ENCODE measurements around the gene RFXAP. TPM values are rescaled to one million over a fixed set of nuclear protein-coding genes. Genes with fewer than 3 reads are reported as not detected.

Gene RFXAP
- total and polyA plus RNA-seq, 9 of the 15 experiments (the other 6 are each of a cell fraction or from before 2014, with no cell fraction given): 2.1 to 9.7 (median 2.9) TPM

- TF ChIP-seq ZBTB17 (CRISPR knock-in tag; IDR thresholded peaks at IDR 0.05): 0 out of 2 replicates have a peak, but pooled peaks have one; percentile 31
- TF ChIP-seq BCL6 (CRISPR knock-in tag; IDR thresholded peaks at IDR 0.05): 0 out of 2 replicates have a peak, but pooled peaks have one; percentile 48
- TF ChIP-seq MEF2D (tag; conservative IDR thresholded peaks at IDR 0.05; ENCODE audit: low read depth): peak; percentile 65
- TF ChIP-seq ERF (CRISPR knock-in tag; IDR thresholded peaks at IDR 0.05): 0 out of 2 replicates have a peak, but pooled peaks have one; percentile 47
- 0 out of 2 replicates have a peak, but pooled peaks have one; percentile 61 for TF ChIP-seq KLF6 (CRISPR knock-in tag; IDR thresholded peaks at IDR 0.05; ENCODE audit: borderline replicate concordance)
- no peak for TF ChIP-seq NR2C2 (CRISPR knock-in tag; IDR thresholded peaks at IDR 0.05)
- TF ChIP-seq NR2C2 (tag; IDR thresholded peaks at IDR 0.05): peak; percentile 26; the same call in 1 of the 2 replicates
- TF ChIP-seq ZNF134 (CRISPR knock-in tag; conservative IDR thresholded peaks at IDR 0.05): peak; percentile 59; the same call in 1 of the 2 replicates
- TF ChIP-seq ZNF79 (CRISPR knock-in tag; IDR thresholded peaks at IDR 0.05; ENCODE audit: low read depth): peak; percentile 30; the same call in 1 of the 2 replicates
- no peak for TF ChIP-seq RFX1 (IDR thresholded peaks at IDR 0.05)
- no peak for TF ChIP-seq NR4A1 (CRISPR knock-in tag; IDR thresholded peaks at IDR 0.05)
- peak; percentile 73 for TF ChIP-seq NR4A1 (tag; IDR thresholded peaks at IDR 0.05)
- peak; percentile 39; the same call in 1 of the 2 replicates for TF ChIP-seq DDX20 (tag; IDR thresholded peaks at IDR 0.05; ENCODE audit: low read depth)
- TF ChIP-seq ZNF76 (CRISPR knock-in tag; IDR thresholded peaks at IDR 0.05; ENCODE audit: borderline replicate concordance): 0 out of 2 replicates have a peak, but pooled peaks have one; percentile 81
- TF ChIP-seq PTRF (tag; IDR thresholded peaks at IDR 0.05): peak; percentile 63
- TF ChIP-seq ZNF766 (CRISPR knock-in tag; conservative IDR thresholded peaks at IDR 0.05): peak; percentile 35; the same call in 1 of the 2 replicates
- TF ChIP-seq SRF (CRISPR knock-in tag; IDR thresholded peaks at IDR 0.05): peak in 1 of 2 experiments; percentile 56; a peak in 1 of 4 replicates
- peak; percentile 43; the same call in 1 of the 2 replicates for TF ChIP-seq ZNF583 (CRISPR knock-in tag; IDR thresholded peaks at IDR 0.05)
- TF ChIP-seq ZNF589 (CRISPR knock-in tag; IDR thresholded peaks at IDR 0.05; ENCODE audit: low read depth): 0 out of 2 replicates have a peak, but pooled peaks have one; percentile 43
- 0 out of 2 replicates have a peak, but pooled peaks have one; percentile 53 for TF ChIP-seq GTF2A2 (tag; IDR thresholded peaks at IDR 0.05)
- TF ChIP-seq SOX6 (IDR thresholded peaks at IDR 0.05): peak; percentile 28; the same call in 1 of the 2 replicates
- peak; percentile 79; the same call in 1 of the 2 replicates for TF ChIP-seq NFXL1 (CRISPR knock-in tag; IDR thresholded peaks at IDR 0.05)
- no peak for TF ChIP-seq ZNF263 (CRISPR knock-in tag; IDR thresholded peaks at IDR 0.05; ENCODE audit: borderline replicate concordance)
- TF ChIP-seq SMAD4 (CRISPR knock-in tag; conservative IDR thresholded peaks at IDR 0.05): peak; percentile 69; the same call in 1 of the 2 replicates
- TF ChIP-seq ZNF175 (CRISPR knock-in tag; IDR thresholded peaks at IDR 0.05; ENCODE audit: low read depth): peak; percentile 79; the same call in 1 of the 2 replicates
- TF ChIP-seq HDAC8 (tag; IDR thresholded peaks at IDR 0.05): peak; percentile 87; the same call in 1 of the 2 replicates
- no peak for TF ChIP-seq GTF2E2 (tag; IDR thresholded peaks at IDR 0.05)
- TF ChIP-seq PTTG1 (tag; IDR thresholded peaks at IDR 0.05; ENCODE audit: low read depth): 0 out of 2 replicates have a peak, but pooled peaks have one; percentile 32
- peak; percentile 35; the same call in 1 of the 2 replicates for TF ChIP-seq ZNF239 (CRISPR knock-in tag; IDR thresholded peaks at IDR 0.05)
- TF ChIP-seq TEAD2 (tag; IDR thresholded peaks at IDR 0.05): 0 out of 2 replicates have a peak, but pooled peaks have one; percentile 25
- no peak for TF ChIP-seq PHF20 (IDR thresholded peaks at IDR 0.05; ENCODE audit: partially characterized antibody)
- TF ChIP-seq ZNF24 (IDR thresholded peaks at IDR 0.05): no peak
- no peak for TF ChIP-seq SMARCC2 (IDR thresholded peaks at IDR 0.05; ENCODE audit: low read depth)
Measured at GRCh38 chr13:36862002-36862685, 43.1 kb downstream of the RFXAP start (continued).
